Stomach (tissue), 4 donors: ENCODE results near the gene RAB13.

ENCODE experiments used
- CTCF ChIP-seq, 7 experiments: fragments of 450-650 bp in 4 of 7; fragments of 200-600 bp in 3 of 7; sonication (generic) in 3 of 7; IDR thresholded peaks; one replicate each; pipeline ENCODE4 v1.5.1; 2016 to 2019; ENCODE audit warnings: antibody characterized with exemption in 7 of 7, control low read depth in 2 of 7, mild to moderate bottlenecking in 1 of 7
- POLR2AphosphoS5 ChIP-seq, 3 donors: sonication (generic); formaldehyde crosslinking; IDR thresholded peaks; one replicate each; pipeline ENCODE4 v1.6.1; 2016; ENCODE audit warnings: antibody characterized with exemption in 3 of 3

- TF ChIP-seq CTCF (IDR thresholded peaks at IDR 0.05), result no peak
- no peak for TF ChIP-seq POLR2AphosphoS5 (IDR thresholded peaks at IDR 0.05)
These were observed 53.7 kb downstream of the RAB13 start for GRCh38 chr1:153932156-153933131.
